ENCODE data around the gene TMEM196.

TMEM196 gene

GRCh38 chr7:19670806-19671205, 102.6 kb downstream of the TMEM196 start:
- no peak overlapping the region for H3K4me3 ChIP-seq (ENCODE audit: low read length)
- no peak overlapping the region for H3K4me2 ChIP-seq (ENCODE audit: low read length)
- H3K36me3 ChIP-seq (ENCODE audit: control insufficient read depth, low read length), result no peaks in the 10 kb centered on the region
- no peaks in the 10 kb centered on the region for H3K79me2 ChIP-seq (ENCODE audit: control insufficient read depth, low read length)
- no peak overlapping the region for H3K27ac ChIP-seq (ENCODE audit: low read depth, low read length)
- no peaks in the 10 kb centered on the region for H4K20me1 ChIP-seq (ENCODE audit: control insufficient read depth, insufficient read depth, low read depth, low read length)
- no peaks in the 10 kb centered on the region for H3K4me1 ChIP-seq (ENCODE audit: control insufficient read depth, low read length)
- no peaks in the 10 kb centered on the region for H3K9me3 ChIP-seq (ENCODE audit: control insufficient read depth, insufficient read depth, low read length)
- H3K27me3 ChIP-seq (ENCODE audit: control insufficient read depth, low read length), result 0 out of 2 replicates have a peak, but pooled peaks cover 3% of the 10 kb centered on the region
- no peaks in the 10 kb centered on the region for H3F3A ChIP-seq (ENCODE audit: control insufficient read depth, insufficient read depth)
- no peak for TF ChIP-seq EZH2phosphoT487 (IDR thresholded peaks at IDR 0.05; ENCODE audit: borderline replicate concordance, low read length)
- no peak for TF ChIP-seq CTCF (IDR thresholded peaks at IDR 0.05; ENCODE audit: low read depth, low read length, poor library complexity, severe bottlenecking)
- no peaks in the 10 kb centered on the region for H3K9me2 ChIP-seq (replicated peaks; ENCODE audit: control insufficient read depth, low read length)
